Measurements from ENCODE around the gene DMC1.

Gene DMC1

DNA sequence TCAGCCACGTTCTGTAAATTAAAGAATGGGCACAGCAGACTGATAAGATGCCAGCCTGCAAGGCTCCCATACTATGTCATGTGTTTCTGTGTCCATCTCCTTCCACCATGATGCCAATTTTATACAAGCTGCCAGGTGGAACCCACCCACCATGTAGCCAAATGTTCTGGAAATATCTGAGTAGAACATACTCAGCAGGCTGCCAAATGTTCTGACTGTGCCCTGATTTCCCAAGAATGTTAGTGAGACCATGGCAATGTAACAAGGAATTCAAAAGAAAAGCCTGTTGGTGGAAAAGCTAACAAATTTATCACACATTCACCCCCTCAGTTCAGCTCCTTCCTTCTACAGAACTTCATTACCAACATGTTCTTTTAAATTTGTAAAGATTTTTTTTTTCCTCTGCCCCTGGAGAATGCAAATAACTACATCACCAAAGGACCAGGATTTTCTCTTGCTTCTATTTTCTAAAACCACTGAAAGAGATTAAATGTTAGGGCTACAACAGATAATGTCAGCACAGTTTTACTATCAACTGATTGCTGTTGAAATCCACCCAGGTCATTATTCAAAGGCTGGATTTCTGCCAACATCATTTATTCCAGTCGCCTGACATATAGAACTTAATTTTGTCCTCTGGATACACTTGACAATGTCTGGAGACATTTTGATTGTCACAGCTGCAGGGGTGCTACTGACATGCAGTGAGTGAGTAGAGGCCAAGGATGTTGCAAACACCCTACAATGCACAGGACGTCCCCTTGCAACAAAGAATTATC, 3.1 kb downstream of the DMC1 start:
- no peak for DNase-seq

DNA sequence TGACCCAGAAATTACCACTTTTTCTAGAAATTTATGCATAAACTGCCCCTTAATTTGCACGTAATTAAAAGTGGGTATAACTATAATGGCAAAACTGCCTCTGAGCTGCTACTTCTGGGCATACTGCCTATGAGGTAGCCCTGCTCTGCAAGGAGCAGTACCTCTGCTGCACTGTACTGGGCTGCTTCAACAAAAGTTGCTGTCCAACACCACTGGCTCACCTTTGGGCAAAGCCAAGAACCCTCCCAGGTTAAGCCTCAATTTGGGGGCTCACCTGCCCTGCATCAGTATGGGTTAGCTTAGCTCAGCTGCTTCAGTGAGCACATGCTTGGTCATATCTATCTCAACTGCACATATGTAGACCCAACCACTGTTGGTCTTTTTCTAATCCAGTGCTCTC, 4.5 kb downstream of the DMC1 start:
- no peak for DNase-seq

DNA sequence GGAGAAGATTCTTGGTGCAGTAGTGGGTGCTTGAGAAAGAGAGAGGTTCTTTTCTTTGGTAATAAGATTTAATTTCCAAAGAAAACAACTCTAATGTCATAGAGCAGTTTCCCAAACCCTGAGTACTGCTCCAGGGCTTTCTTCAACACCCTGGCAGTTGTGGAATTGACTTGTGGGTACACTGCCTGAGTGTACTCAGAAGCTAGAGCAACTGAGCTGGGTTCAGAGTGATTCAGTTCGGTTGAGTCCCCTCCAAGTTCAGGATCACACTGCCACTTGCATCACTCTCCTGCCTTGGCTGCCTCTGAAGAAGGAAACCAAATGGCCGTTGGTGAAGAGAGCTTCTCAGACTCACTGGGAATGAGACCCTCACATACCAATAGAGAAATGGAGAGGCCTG, 5.3 kb downstream of the DMC1 start:
- no peak for DNase-seq

DNA sequence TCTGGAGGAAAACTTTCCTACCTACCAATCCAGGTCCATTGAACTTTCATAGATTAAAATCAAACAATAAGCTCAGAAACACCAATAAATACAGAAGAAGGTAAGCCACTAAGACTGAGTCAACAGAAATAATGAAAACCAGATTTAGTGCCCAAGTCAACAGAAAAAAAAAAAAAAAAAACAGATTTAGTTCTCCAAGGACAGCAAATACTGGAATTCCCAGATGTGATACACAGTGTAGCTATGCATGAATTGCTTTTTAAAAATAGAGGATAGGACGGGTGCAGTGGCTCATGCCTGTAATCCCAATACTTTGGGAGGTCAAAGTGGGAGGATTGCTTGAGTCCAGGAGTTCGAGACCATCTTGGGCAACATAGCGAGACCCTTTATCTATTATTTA, 15.7 kb downstream of the DMC1 start:
- DNase-seq: peak; percentile 77

DNA sequence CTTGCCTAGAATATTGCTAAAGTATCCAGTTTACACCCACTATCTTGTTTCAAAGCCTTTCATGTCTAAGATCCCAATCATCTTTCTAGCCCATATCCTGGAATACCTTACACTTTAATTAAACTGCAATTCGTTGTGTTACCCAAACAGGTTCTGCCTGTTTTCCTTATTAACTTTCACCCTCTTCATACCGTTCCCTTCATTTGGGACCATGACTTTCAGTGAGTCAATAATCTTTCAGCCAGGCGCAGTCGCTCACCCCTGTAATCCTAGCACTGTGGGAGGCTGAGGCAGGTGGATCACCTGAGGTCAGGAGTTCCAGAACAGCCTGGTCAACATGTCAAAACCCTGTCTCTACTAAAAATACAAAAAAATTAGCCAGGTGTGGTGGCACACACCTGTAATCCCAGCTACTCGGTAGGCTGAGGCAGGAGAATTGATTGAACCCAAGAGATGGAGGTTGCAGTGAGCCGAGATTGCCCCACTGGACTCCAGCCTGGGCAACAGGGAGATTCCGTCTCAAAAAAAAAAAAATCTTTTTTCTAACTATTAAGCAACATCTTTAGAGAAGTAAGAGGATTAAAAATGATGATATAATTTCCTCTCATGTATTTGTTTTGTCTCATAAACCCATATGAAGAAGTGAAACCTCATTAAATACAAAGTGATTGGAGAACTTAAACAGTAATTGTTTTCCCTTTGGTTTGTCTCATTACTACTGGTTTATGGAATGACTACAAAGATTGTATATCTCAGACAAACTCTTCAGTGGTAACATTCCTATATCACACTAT, 20.7 kb downstream of the DMC1 start:
- DNase-seq: no peak

DNA sequence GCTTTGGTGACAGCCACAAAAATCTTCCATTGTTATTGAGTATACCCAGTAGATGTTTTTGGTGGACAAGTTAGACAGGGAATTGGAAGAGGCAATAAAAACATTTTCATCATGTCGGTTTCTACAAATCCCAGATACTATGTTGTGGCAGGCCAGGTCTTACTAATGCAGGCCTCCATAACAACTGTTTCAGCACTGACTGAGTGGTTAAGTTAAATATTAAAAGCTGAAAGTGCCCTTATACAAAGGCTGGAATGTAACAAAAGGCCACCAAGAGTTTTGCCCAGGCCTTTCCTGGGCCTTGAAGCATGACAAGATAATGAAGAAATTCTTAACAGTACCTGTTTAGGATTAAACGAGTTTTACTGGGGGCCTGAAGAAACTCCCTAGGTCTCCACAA, 29.3 kb downstream of the DMC1 start:
- DNase-seq: no peak

DNA sequence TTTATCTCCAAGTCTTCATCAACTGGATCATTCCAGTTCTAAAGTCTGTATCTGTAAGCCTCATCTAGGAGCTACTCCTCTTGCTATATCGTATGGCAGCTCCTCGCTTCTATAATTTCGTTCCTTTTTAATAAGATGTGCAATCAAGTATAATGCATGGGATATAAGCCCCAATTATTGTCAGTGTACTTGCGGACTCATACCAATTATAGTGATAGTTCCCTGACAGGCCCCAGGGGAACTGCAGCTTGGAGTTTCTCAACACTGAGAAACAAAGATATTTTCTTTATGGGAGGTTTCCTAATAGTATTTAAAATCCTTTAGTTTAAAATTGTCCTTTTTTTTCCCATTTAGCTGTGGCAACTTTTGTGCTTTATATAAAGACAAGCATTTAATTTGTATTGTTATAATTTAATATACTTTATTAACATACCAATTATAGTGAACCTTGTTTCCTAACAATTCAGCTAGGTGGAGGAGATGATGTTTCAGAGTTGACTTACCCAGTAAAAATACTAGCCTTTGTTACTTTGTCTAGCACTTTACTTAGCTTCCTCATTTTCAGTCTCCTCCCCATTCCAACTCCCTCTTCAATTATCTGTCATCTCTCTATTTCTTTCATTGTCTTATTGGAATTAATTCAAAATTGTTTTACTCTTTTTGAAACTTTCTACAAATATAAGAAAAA, 38.6 kb downstream of the DMC1 start:
- no peak for DNase-seq

DNA sequence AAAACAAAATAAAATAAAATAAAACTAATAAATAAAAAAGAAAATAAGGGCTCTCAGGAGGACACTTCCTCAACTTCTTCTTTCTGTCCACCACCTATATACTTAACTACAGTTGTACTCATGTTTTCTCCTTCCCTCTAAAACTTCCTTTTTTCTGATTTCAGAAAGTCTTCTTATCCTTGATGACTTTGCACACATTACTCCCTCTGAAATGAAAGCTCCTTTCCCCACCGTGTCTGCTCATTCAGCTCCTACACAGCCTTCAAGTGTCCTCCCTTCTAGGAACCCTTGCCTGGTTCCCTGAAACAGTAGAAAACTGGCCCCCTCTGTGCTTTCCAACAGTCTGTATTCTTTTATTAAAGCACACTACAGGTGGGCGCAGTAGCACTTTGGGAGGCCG, 45.6 kb downstream of the DMC1 start:
- no peak for DNase-seq

DNA sequence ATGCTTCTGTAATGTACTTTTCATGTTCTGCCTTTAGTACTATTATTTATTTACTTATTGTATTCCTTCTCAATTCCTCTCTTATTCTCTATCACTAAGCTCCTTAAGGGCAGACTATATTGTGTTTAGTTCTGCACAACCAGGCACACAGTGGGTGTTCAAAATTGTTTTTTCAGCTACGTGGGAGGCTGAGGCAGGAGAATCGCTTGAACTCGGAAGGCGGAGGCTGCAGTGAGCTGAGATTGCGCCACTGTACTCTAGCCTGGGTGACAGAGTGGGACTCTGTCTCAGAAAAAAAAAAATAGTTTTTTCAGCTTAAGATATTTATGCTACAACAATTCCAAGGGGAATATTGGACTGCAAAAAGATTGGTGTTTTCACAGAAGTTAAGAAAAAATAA, 46.5 kb downstream of the DMC1 start:
- DNase-seq: no peak

DNA sequence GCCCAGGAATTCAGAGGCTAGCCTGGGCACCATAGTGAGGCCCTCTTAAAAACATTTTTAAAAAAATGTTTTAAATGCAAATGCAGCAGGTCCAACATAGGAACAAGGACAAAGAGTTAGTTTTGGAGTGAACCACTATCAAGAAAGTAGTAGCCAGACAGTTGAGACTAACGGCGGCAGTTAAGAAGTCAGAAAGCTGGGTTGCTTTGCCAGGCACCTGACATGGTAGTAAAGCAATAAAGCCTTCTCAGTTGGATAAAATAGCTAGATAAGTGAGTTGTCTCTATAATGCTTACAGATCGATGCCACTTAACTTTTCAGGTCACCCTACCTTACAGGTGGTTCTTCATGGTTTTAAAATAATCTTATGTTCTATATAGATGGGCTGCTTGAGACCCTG, 47.0 kb downstream of the DMC1 start:
- no peak for DNase-seq

DNA sequence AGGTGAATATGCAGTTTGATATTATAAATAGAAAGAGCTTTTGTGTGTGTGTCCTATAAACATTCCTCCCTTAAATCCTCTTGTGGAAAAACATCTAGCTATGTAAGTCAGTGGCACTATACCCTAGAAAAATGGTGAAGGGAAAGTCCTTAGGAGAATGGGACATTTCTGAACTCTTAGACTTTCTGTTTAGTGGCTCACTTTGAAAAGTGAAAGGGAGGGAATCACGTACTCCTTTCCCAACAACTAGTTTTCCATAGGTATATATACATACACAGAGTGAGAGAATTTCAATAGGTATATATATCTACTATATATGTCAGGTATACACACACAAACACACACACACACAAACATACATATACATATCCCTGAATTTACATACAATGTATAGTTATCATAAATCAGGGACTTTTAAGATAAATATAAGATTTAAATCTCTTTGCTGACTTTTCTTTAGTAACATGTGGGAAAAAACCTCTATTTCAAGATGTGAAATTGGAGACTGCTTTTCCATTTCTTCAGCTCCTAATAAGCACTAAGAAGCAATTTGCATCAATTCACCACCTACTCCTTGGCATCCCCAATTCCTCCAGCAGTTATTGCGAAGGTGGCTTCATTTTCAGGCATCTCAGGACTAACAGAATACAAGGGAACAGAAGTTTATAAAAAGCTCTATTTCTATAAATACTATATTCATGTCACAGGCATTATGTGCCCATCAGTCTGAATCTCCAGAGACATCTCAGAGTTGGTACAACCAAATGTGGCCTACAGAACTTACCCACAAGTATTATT, 50.3 kb downstream of the DMC1 start:
- no peak for DNase-seq

DNA sequence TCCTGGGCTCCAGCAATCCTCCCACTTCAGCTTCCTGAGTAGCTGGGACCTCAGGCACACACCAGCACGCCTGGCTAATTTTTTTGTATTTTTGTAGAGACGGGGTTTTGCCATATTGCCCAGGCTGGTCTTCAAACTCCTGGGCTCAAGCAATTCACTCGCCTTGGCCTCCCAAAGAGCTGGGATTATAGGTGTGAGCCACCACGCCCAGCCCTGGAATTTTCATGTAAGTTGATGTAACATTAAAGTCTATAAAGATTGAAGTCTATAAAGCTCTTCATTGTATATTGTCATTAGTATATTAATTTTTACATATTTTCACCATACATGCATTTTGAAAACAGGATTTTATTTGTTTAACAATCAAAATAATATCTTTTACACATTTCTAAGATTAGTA, 51.4 kb downstream of the DMC1 start:
- no peak for DNase-seq

DNA sequence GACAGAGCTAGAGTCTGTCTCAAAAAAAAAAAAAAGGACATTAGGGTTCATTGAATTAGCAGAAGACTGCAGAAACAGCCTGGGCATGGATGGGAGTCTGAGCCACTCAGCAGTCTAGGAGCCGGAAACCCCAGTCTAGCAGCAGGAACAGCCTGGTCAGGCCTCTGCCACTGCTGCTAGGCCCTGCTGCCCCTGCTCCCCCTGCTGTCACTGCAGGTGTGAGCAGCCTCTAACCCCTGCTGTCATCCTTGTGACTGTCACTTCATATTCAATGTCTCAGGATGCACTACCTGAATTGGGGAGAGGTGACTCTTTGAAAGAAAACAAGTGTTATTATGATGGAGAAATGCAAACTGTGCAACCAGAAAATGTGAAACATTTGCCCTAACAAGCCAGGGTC, 56.9 kb downstream of the DMC1 start:
- DNase-seq: no peak

DNA sequence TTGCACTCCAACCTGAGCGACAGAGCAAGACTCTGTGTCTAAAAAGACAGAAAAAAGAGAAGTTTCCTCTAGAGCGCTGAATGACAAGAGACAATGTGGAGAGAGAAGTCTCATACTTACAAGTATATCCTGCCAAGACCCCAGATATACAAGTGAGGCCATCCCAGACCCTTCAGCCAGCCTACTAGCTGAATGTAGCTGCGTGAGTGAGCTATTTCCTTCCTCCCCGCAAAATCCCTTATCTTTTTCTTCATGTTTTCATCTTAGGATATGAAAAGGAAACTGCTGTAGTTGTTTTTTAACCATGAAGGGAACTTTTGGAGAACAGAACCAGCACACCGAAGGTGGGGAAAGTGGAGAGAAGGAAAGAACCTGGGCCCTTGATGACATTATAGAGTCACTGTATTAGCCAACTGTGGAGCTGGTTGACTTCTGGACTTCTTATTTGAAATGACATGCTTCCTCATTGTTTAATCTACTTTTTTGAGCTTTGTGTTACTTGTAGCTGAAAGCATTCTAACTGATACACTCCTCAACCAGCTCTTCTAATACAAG, 59.5 kb downstream of the DMC1 start:
- no peak for DNase-seq

DNA sequence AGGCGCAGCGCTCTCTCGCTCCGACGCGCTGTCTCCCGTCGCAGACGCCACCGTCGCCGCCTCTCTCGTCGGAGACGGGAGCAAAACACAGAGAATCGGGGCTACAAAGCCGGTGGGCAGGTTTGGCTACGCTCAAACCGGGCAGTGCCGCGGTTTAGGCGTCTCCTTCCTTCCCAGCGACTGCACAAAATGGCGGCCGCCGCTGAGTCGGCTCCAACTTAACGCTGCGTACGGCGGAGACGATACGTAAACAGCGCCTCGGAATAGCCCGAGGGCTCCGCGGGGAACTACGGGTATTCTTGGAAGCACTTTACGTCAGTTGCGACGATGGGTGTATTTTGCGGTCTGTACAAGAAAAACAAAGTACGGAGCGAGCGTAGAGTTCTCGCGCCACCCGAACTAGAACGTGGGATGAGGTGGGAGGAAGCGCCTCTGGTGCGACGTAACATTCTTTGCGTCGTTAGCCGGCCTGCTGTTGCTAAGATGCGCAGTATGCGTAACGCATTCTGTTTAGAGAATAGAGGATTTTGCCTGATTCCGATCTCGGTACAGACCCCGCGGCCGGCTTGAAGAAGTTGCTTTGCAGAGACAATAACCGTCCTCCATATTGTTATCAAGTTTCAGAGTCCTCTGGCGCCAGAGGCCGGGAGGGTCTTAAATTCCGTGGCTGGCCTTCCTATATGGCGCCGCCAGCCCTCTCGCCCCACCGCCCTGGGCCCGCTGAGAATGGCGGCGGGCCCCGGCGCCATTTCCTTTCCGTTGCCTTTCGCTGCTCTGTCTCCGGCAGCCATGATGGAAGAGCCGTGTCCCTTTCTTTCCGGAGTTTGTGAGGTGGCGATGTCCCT, 63.6 kb downstream of the DMC1 start, which contains the start of gene DDX17:
DDX17 (minus strand) TSS at position 194 of the 845 bp plus-strand sequence.
- DNase-seq: peak; percentile 95

DNA sequence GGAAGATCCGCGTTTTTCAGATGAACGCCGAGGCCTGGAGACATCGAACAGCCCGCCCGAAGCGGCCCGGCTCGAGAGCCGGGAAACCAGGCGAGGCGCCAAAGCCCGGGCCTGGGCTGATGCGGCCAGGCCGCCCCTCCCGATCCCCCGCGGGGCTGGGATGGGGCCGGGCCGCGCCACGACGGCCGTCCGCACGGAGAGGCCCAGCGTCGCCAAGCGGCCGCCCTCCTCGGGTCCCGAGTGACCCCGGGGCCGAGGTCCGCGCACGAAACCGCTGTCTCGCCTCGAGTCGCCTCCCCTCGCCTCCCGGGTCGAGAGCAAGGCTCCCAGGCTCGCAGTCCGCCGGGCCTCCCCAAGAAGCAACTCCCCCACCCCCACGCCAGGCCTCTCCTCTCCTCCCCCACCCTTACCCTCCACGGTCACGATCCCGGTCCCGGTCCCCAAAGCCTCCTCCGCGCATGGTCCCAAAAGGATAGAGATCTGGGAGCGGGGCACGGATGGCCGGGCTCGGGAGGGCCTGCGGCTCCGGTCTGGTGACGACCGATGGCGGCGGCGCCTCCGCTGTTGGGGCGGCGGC, 64.4 kb downstream of the DMC1 start:
- DNase-seq: peak; percentile 64

DNA sequence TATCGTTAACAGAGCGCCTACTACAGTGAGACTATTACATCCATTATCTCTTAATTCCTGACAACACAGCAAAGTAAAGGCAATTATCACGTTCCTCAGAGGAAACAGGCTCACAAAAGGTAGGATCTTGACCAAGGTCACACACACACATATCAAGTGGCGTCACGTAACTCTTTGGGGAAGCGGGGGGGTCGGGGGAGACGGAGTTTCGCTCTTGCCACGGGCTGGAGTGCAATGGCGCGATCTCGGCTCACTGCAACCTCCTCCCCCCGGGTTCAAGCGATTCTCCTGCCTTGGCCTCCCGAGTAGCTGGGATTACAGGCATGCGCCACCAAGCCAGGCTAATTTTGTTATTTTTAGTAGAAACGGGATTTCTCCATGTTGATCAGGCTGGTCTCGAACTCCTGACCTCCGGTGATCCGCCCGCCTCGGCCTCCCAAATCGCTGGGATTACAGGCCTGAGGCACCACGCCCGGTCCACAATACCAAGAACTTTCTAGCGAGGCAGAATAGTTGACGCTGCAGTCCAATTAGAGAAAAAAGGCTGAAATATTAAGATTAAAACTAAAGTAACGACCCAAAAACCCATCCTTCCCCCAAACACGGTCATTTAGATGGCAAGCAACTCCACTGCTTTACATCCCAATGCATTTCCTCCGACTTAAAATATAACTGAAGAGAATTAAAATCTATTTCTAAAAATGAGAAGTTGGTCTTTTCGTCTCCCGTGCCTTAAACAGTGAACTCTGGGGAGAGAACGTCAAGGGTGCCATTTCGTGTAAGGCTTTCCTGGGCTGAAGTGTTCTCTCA, 65.0 kb downstream of the DMC1 start:
- DNase-seq: peak; percentile 58

DNA sequence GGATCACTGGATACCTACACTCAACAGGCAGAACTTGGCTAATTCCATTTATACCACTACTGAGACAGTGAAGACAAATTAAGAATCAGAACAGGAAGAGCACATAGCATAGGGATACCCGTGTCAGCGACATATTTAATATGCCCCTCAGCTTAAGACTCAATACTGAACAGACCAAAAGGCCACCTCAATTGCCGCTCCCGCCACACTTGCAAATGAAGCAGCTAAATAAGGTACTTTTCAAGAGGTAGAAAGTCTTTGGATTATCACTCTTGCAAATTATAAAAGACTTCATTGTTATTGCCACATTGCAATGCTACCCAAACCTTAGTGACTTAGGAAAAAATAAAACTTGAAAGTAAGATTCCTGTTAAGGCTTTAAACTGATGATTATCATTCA, 67.0 kb downstream of the DMC1 start:
- DNase-seq: no peak

DNA sequence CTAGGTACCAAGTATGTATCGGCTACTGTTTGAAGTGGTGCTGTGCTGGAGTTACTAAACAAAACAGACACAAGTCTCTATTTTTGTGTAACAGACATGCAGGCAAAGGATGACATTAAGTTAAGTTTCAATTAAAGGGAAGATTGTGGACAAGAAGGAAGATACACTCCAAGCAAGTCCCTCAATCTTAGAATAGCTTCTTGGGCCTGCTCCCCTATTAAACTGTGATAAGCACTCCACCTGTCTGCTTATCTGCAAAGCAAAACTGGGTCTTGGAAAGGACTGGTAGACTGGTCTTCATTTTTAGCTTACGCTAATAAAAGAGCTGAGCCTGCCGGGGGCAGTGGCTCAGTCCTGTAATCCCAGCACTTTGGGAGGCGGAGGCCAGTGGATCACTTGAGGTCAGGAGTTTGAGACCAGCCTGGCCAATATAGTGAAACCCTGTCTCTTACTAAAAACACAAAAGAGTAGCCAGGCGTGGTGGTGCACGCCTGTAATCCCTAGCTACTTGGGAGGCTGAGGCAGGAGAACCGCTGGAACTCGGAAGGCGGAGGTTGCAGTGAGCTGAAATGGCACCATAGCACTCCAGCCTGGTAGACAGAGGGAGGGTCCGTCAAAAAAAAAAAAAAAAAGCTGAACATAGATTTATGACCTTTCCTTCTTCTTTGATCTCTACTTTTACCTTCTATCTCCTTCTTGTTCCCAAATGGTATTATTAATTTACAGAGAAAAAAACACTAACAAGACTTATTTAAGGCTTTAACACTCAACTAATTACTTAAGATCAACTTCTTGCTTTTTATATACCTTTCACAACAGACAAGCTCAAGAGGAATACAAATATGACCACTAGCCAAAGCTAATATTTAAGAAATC, 67.9 kb downstream of the DMC1 start:
- DNase-seq: no peak

Data from fibroblast of skin of right biceps (primary cell).